ENCODE data around the gene MSX2.

MSX2 gene

DNA sequence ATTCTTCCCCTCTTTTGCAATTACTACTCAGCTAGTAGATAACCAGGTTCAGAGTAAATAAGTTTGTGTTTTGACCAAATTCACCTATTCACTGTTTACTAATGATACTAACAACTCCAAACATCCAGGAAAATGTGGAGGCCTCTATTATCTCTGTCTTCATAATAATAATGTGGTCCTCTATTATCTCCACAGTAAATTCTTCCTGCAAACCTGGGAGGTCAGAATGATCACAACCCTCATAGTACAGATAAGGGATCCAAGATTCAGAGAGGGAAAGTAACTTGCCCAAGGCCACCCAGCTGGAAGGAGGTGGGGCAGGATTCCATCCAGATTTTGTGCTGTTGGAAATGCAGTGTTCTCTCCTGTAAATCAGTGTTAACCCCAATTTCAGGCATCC is 9.6 kb upstream of the MSX2 start:
- TF ChIP-seq ISL1 (CRISPR knock-in tag; IDR thresholded peaks at IDR 0.05) = no peak
- no peak for TF ChIP-seq ESRRG (CRISPR knock-in tag; IDR thresholded peaks at IDR 0.05)
- no peak for TF ChIP-seq CSDC2 (CRISPR knock-in tag; IDR thresholded peaks at IDR 0.05)
- no peak for TF ChIP-seq CREB5 (CRISPR knock-in tag; IDR thresholded peaks at IDR 0.05; ENCODE audit: low read depth)
- no peak for TF ChIP-seq GLIS3 (CRISPR knock-in tag; IDR thresholded peaks at IDR 0.05)
- TF ChIP-seq SNAI2 (CRISPR knock-in tag; IDR thresholded peaks at IDR 0.05) = no peak
- TF ChIP-seq, protein P1, sequence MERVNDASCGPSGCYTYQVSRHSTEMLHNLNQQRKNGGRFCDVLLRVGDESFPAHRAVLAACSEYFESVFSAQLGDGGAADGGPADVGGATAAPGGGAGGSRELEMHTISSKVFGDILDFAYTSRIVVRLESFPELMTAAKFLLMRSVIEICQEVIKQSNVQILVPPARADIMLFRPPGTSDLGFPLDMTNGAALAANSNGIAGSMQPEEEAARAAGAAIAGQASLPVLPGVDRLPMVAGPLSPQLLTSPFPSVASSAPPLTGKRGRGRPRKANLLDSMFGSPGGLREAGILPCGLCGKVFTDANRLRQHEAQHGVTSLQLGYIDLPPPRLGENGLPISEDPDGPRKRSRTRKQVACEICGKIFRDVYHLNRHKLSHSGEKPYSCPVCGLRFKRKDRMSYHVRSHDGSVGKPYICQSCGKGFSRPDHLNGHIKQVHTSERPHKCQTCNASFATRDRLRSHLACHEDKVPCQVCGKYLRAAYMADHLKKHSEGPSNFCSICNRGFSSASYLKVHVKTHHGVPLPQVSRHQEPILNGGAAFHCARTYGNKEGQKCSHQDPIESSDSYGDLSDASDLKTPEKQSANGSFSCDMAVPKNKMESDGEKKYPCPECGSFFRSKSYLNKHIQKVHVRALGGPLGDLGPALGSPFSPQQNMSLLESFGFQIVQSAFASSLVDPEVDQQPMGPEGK (CRISPR knock-in tag; IDR thresholded peaks at IDR 0.05; ENCODE audit: borderline replicate concordance) = no peak
- TF ChIP-seq TSHZ2 (CRISPR knock-in tag; IDR thresholded peaks at IDR 0.05) = no peak
- TF ChIP-seq ZNF565 (CRISPR knock-in tag; conservative IDR thresholded peaks at IDR 0.05; ENCODE audit: low read depth) = no peak
- TF ChIP-seq PPARA (CRISPR knock-in tag; IDR thresholded peaks at IDR 0.05; ENCODE audit: borderline replicate concordance) = no peak
- TF ChIP-seq, protein P2, sequence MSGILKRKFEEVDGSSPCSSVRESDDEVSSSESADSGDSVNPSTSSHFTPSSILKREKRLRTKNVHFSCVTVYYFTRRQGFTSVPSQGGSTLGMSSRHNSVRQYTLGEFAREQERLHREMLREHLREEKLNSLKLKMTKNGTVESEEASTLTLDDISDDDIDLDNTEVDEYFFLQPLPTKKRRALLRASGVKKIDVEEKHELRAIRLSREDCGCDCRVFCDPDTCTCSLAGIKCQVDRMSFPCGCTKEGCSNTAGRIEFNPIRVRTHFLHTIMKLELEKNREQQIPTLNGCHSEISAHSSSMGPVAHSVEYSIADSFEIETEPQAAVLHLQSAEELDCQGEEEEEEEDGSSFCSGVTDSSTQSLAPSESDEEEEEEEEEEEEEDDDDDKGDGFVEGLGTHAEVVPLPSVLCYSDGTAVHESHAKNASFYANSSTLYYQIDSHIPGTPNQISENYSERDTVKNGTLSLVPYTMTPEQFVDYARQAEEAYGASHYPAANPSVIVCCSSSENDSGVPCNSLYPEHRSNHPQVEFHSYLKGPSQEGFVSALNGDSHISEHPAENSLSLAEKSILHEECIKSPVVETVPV (CRISPR knock-in tag; IDR thresholded peaks at IDR 0.05) = no peak
- TF ChIP-seq ZFP3 (CRISPR knock-in tag; IDR thresholded peaks at IDR 0.05) = no peak
- TF ChIP-seq TCF4 (CRISPR knock-in tag; IDR thresholded peaks at IDR 0.05; ENCODE audit: borderline replicate concordance) = no peak
- TF ChIP-seq TOX (CRISPR knock-in tag; IDR thresholded peaks at IDR 0.05; ENCODE audit: borderline replicate concordance) = no peak
- no peak for TF ChIP-seq ZNF70 (CRISPR knock-in tag; IDR thresholded peaks at IDR 0.05)
- no peak for TF ChIP-seq OSR1 (CRISPR knock-in tag; IDR thresholded peaks at IDR 0.05)
- TF ChIP-seq, protein P3, sequence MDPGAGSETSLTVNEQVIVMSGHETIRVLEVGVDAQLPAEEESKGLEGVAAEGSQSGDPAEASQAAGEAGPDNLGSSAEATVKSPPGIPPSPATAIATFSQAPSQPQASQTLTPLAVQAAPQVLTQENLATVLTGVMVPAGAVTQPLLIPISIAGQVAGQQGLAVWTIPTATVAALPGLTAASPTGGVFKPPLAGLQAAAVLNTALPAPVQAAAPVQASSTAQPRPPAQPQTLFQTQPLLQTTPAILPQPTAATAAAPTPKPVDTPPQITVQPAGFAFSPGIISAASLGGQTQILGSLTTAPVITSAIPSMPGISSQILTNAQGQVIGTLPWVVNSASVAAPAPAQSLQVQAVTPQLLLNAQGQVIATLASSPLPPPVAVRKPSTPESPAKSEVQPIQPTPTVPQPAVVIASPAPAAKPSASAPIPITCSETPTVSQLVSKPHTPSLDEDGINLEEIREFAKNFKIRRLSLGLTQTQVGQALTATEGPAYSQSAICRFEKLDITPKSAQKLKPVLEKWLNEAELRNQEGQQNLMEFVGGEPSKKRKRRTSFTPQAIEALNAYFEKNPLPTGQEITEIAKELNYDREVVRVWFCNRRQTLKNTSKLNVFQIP (CRISPR knock-in tag; IDR thresholded peaks at IDR 0.05; ENCODE audit: borderline replicate concordance, low read depth) = no peak
- TF ChIP-seq RARB (CRISPR knock-in tag; IDR thresholded peaks at IDR 0.05) = no peak
- no peak for ATAC-seq

- ATAC-seq = no peak
- TF ChIP-seq SNAI2 (CRISPR knock-in tag; IDR thresholded peaks at IDR 0.05) (no peak), ZFP3 (CRISPR knock-in tag; IDR thresholded peaks at IDR 0.05) (no peak), PPARA (CRISPR knock-in tag; IDR thresholded peaks at IDR 0.05; ENCODE audit: borderline replicate concordance) (no peak), BACH2 (CRISPR knock-in tag; IDR thresholded peaks at IDR 0.05; ENCODE audit: borderline replicate concordance) (no peak), RARB (CRISPR knock-in tag; IDR thresholded peaks at IDR 0.05) (no peak), ZFP30 (CRISPR knock-in tag; IDR thresholded peaks at IDR 0.05) (no peak), TSHZ2 (CRISPR knock-in tag; IDR thresholded peaks at IDR 0.05) (no peak)
Observed at GRCh38 chr5:174715804-174716203, 8.6 kb upstream of the MSX2 start.

All from SK-N-SH treated with all-trans-retinoic acid at 6 μM for 48 hours (cell line).